Kasumi-1 (cell line): Measurements from ENCODE around the gene SAMD4A.

Source experiments
- DNase-seq, 2 experiments: peaks; one replicate each; lab custom pipeline; 2025; lab: John Stamatoyannopoulos, UW

SAMD4A gene

GRCh38 chr14:54660604-54661111 lies 93.7 kb downstream of the SAMD4A start:
- no peak for DNase-seq

- no peak for DNase-seq
These were observed 95.7 kb downstream of the SAMD4A start for GRCh38 chr14:54662491-54663133.

- DNase-seq = no peak
These were observed 98.0 kb downstream of the SAMD4A start for GRCh38 chr14:54664961-54665360.

GRCh38 chr14:54665946-54666345 lies 99.0 kb downstream of the SAMD4A start:
- DNase-seq = no peak

GRCh38 chr14:54667026-54667744 lies 100.3 kb downstream of the SAMD4A start:
- DNase-seq = no peak

- DNase-seq = no peak
These were observed 100.8 kb downstream of the SAMD4A start for GRCh38 chr14:54667764-54668163.

GRCh38 chr14:54669721-54670561 lies 103.0 kb downstream of the SAMD4A start:
- DNase-seq = no peak

- DNase-seq = no peak
These were observed 104.6 kb downstream of the SAMD4A start for GRCh38 chr14:54671537-54671936.

GRCh38 chr14:54672181-54672580 lies 105.3 kb downstream of the SAMD4A start:
- no peak for DNase-seq

GRCh38 chr14:54672688-54673087 lies 105.8 kb downstream of the SAMD4A start:
- no peak for DNase-seq

- DNase-seq = no peak
These were observed 106.5 kb downstream of the SAMD4A start for GRCh38 chr14:54673193-54674045.

- no peak for DNase-seq
These were observed 107.3 kb downstream of the SAMD4A start for GRCh38 chr14:54674046-54674741.

- DNase-seq = no peak
These were observed 108.6 kb downstream of the SAMD4A start for GRCh38 chr14:54675236-54676128.

GRCh38 chr14:54676812-54677708 lies 110.1 kb downstream of the SAMD4A start:
- DNase-seq = no peak

- no peak for DNase-seq
These were observed 113.7 kb downstream of the SAMD4A start for GRCh38 chr14:54680651-54681050.

GRCh38 chr14:54681811-54682261 lies 114.9 kb downstream of the SAMD4A start:
- DNase-seq = no peak

- DNase-seq = no peak
These were observed 115.7 kb downstream of the SAMD4A start for GRCh38 chr14:54682578-54682977.

GRCh38 chr14:54683882-54684794 lies 117.2 kb downstream of the SAMD4A start:
- DNase-seq = no peak
